ENCODE results near the gene HARS2. TPM values are rescaled to one million over a fixed set of nuclear protein-coding genes. Genes with fewer than 3 reads are reported as not detected.

Gene HARS2
- total RNA-seq, 1 experiment from 2014 or later, result 20.5 TPM

DNA sequence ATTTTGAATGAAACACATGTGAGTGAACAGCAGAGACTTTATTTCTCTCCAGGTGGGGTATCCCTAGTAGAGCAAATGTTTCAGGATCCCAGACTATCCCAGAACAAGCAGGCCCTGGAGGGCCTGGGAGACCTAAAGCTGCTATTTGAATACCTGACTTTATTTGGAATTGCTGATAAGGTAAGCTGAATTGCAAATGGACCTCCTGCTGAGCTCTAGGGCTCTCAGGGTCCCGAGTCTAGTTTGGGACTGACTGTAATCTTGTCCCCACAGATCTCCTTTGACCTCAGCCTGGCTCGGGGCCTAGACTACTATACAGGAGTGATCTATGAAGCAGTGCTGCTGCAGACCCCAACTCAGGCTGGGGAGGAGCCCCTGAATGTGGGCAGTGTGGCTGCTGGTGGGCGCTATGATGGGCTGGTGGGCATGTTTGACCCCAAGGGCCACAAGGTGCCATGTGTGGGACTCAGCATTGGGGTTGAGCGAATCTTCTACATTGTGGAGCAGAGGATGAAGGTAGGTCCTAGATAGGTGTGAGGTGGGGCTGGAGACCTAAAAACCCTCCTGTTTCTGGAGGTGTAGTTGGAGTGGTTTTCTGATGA, 5.7 kb downstream of the HARS2 start:
- no CpG with 5 or more reads among the region's 4 CpGs for WGBS (ENCODE audit: extremely low coverage, insufficient read length, low lambda C conversion rate)
- H3K27me3 ChIP-seq (ENCODE audit: insufficient read depth, low read length), result no peaks in the 10 kb centered on the region
- H4K8ac ChIP-seq (replicated peaks; ENCODE audit: insufficient read length, low read depth, low read length), result no peak overlapping the region
- H3K79me1 ChIP-seq (ENCODE audit: insufficient read depth, low read depth, low read length, poor library complexity, severe bottlenecking), result no peaks in the 10 kb centered on the region
- no peak overlapping the region for H3T11ph ChIP-seq (ENCODE audit: low read length)
- H2BK20ac ChIP-seq (ENCODE audit: low read depth, low read length, poor library complexity, severe bottlenecking), result no peak overlapping the region
- H3K79me2 ChIP-seq (ENCODE audit: insufficient read depth, low read length), result peaks cover 10% of the 10 kb centered on the region; the same call in 1 of the 2 replicates
- no peak overlapping the region for H2BK15ac ChIP-seq (ENCODE audit: low read depth, low read length)
- no peak overlapping the region for H2BK5ac ChIP-seq (ENCODE audit: insufficient read length, low read length)
- H3K23me2 ChIP-seq (ENCODE audit: insufficient read length, low read depth, low read length, poor library complexity, severe bottlenecking), result no peaks in the 10 kb centered on the region
- no peaks in the 10 kb centered on the region for H3K9me3 ChIP-seq (ENCODE audit: control insufficient read depth, low read depth, low read length)
- Mint-ChIP-seq H3K4me1 (peaks cover 20 to 22% of the 10 kb centered on the region in 2 experiments), H3K36me3 (ENCODE audit: insufficient read depth in 1 of 3, low read depth in 3 of 3) (peaks cover 36 to 70% (median 65%) of the 10 kb centered on the region in 3 experiments), H3K4me3 (no peak overlapping the region; a peak in 1 of 5 replicates), H3K9me3 (no peaks in the 10 kb centered on the region), H3K27me3 (ENCODE audit: low read depth) (no peaks in the 10 kb centered on the region), H3K27ac (no peak overlapping the region)
- no peak overlapping the region for H3K23ac ChIP-seq (ENCODE audit: insufficient read length, low read depth, low read length)
- H3K27ac ChIP-seq (ENCODE audit: insufficient read length, low read depth, low read length), result no peak overlapping the region
- no peak overlapping the region for H4K5ac ChIP-seq (ENCODE audit: insufficient read length, low read depth, low read length)
- no peak overlapping the region for H3K18ac ChIP-seq (ENCODE audit: insufficient read length, low read depth, low read length)
- H3K4ac ChIP-seq (ENCODE audit: low read depth, low read length), result no peak overlapping the region
- no peak overlapping the region for H4K91ac ChIP-seq (ENCODE audit: insufficient read length, low read depth, low read length)
- no peak overlapping the region for H3K9ac ChIP-seq (ENCODE audit: extremely low read depth, insufficient read length, low read length)
- no peaks in the 10 kb centered on the region for H3K4me1 ChIP-seq (ENCODE audit: insufficient read depth, low read length)
- H3K56ac ChIP-seq (ENCODE audit: insufficient read length, low read depth, low read length), result no peak overlapping the region
- TF ChIP-seq, protein P1, sequence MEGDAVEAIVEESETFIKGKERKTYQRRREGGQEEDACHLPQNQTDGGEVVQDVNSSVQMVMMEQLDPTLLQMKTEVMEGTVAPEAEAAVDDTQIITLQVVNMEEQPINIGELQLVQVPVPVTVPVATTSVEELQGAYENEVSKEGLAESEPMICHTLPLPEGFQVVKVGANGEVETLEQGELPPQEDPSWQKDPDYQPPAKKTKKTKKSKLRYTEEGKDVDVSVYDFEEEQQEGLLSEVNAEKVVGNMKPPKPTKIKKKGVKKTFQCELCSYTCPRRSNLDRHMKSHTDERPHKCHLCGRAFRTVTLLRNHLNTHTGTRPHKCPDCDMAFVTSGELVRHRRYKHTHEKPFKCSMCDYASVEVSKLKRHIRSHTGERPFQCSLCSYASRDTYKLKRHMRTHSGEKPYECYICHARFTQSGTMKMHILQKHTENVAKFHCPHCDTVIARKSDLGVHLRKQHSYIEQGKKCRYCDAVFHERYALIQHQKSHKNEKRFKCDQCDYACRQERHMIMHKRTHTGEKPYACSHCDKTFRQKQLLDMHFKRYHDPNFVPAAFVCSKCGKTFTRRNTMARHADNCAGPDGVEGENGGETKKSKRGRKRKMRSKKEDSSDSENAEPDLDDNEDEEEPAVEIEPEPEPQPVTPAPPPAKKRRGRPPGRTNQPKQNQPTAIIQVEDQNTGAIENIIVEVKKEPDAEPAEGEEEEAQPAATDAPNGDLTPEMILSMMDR (conservative IDR thresholded peaks at IDR 0.05), result no peak
- H3K14ac ChIP-seq (ENCODE audit: insufficient read depth, low read length), result no peak overlapping the region
- H2BK120ac ChIP-seq (ENCODE audit: low read depth, low read length, poor library complexity, severe bottlenecking), result no peak overlapping the region
- no peak overlapping the region for H2AK5ac ChIP-seq (ENCODE audit: insufficient read length, low read length)
- no peak for DNase-seq
- H2AFZ ChIP-seq (ENCODE audit: low read length), result no peak overlapping the region
- no peak overlapping the region for H2BK12ac ChIP-seq (ENCODE audit: insufficient read length, low read depth, low read length)
- no peaks in the 10 kb centered on the region for H4K20me1 ChIP-seq (ENCODE audit: control insufficient read depth, insufficient read depth, insufficient read length)
- no peak overlapping the region for H3K4me2 ChIP-seq (ENCODE audit: insufficient read depth, insufficient read length, low read length)

All from H9 (cell line).